HG03342 (cell line): Measurements from ENCODE around the gene ALOX12.

Experiments used
- ATAC-seq: cut with Tn5 transposase; IDR thresholded peaks from one replicate; pipeline ENCODE4 v1.9.1; 2021; ENCODE audit warnings: mild to moderate bottlenecking, moderate library complexity; ENCODE audit not compliant: unreplicated experiment

Gene ALOX12

DNA sequence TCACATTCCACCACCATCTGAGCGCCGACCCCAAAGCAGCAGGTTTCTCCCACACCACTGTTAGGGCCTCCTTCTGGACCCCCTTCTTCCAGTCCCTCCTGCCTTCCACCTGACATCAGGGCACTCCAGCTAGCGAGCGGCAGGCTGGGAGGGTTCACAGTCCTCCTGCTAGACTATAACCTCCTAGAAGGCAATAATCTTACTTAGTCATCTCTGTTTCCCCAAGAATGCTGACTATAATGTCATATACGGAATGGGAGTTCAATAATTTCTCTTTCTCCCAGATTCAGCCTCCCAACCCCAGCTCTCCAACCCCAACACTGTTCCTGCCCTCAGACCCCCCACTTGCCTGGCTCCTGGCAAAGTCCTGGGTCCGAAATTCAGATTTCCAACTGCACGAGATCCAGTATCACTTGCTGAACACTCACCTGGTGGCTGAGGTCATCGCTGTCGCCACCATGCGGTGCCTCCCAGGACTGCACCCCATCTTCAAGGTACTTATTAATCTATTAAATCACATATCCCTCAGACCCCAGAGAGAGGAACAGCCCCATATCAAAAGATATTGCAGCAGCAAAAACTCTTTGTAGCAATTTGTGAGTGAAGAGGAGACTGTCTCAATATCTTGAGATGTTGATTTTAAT lies 5.6 kb downstream of the ALOX12 start:
- ATAC-seq = no peak

DNA sequence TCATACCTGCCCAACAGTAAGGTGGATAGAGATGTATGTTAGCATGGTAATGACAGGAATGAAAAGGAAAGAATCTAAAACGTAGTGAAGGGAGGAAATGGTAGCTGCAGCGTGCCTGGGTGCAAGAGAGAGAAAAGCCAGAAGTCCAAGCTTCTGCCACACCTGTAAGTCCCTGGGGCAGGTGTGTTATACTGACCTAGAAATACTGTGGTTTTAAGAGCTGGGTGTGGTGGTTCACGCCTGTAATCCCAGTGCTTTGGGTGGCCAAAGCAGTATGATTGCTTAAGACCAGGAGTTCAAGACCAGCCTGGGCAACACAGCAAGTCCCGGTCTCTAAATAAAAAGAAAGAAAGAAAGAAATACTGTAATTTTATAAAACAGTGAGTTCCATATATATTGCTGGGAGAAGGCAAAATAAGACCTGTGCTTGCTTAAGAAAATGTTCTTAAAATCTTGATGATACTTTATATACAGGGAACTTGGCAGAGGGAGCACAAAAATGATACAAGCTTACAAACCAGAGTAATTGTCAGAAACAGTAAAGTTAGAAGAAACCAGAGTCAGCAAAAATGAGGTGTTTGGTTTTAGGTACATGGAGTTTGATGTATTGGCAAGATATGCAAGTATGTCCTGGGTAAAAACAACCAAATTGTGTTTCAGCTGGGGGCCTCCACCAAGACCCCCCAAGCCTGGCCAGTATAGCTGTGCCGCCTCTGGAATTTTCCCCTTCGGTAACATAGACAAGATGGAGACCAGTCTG lies 6.6 kb downstream of the ALOX12 start:
- ATAC-seq = no peak

DNA sequence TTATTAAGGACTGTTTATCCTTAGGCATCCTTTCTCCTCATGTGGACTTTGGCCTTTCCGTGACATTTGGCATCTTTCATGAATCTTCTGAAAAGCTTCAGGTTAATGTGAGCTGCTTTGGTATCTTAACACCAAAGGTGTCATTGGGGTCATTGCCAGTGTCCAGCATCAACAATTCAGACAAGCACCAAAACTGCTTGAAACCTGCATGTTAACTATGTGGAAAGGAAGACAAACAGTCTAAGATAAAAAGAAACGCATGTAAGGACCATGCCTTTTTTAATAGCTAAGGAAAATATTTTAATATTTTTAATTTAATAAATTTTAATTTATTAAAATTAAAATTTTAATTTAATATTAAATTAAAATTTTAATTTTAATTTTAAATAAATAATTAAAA lies 7.9 kb downstream of the ALOX12 start:
- ATAC-seq = no peak

DNA sequence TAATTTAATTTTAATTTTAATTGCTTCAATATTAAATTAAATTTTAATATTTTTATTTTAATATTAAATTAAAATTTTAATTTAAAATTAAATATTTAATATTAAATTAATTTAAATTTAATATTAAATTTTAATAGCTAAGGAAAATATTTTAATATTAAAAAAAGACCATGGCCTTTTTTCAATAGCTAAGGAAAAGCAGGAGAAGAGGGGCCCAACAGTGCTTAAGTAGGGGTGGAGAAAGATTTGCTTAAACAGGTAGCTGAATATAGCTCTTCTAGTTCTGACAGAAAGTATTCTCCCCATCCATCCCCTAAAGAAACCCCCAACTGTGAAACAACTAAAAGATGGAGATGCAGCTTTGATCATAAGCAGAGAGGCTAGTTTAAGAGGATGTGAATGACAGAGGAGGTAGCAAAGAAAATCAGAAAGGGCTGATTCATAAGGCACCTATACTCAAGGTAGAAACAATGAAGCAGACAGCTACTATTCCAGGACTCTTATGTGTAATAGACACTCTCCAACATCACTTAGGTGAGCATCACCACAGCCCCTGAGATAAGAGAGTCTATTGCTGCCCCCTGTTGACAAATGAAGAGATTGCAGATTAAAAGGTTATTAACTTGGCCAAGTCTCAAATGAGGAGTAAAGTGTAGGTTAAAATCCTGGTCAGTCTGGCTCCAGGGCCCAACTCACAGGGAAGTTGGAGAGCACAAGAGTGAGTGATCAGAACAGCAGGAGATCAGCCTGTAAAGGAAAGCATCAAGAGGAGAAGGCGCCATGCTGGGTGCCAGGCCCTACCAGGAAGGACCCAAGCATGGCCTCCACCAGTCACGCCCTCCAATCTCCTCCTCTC lies 8.8 kb downstream of the ALOX12 start:
- ATAC-seq = no peak

DNA sequence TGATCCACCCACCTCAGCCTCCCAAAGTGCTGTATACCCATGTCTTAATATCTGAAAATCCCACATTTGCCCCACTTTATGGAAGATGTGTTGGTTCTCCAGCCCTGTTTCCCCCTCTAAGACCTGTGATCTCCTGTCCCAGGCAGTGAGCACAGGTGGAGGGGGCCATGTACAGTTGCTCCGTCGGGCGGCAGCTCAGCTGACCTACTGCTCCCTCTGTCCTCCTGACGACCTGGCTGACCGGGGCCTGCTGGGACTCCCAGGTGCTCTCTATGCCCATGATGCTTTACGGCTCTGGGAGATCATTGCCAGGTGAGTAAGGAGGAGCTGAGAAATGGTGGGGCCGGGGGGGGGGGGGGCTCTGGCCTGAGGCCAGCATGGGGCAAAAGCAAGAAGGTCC lies 9.9 kb downstream of the ALOX12 start:
- ATAC-seq = no peak

DNA sequence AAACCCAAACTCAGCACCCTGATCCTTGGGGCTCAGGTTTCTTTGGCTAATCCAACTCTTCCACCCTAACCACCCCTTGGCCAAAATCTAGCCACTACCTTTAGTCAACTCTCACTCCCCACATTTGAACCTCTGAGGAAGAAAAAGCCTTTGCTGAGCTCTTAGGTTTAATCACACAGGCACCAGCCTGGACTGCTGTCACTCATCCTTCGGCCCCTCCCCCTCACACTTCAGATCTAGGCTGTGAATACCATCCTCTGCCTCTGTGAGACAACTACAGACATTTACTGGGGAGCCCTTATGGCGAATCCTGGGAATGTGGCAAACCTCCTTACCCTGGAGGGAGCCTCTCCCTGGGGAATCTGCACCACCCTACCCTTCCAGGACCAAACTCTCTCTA lies 11.3 kb downstream of the ALOX12 start:
- no peak for ATAC-seq

DNA sequence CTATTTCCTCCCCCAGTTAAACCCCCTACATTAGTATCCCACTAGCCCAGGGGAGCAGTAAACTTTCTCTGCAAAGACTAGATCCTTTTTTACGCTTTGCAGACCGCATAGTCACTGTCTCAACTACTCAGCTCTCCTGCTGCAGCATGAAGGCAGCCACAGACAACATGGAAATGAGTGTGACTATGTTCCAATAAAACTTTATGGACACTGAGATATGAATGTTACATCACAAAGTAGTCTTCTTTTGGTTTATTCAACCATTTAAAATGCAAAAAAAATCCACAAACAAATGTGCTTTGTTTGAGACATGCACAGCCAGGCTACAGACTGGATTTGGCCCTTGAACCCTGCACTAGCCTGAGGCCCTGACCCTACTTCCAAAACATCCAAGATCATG lies 14.7 kb downstream of the ALOX12 start:
- ATAC-seq = no peak

DNA sequence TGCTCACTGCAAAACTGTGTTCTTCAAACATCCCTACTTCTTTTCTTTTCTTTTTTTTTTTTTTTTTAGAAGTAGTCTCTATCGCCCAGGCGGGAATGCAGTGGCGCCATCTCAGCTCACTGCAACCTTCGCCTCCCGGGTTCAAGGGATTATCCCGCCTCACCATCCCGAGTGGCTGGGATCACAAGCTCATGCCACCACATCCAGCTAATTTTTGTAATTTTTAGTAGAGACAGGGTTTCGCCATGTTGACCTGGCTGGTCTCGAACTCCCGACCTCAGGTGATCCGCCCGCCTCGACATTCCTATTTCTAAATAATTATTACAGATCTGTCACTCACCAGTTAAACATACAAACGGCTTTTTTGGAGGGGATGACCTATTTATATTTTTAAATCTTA lies 15.6 kb downstream of the ALOX12 start:
- no peak for ATAC-seq

DNA sequence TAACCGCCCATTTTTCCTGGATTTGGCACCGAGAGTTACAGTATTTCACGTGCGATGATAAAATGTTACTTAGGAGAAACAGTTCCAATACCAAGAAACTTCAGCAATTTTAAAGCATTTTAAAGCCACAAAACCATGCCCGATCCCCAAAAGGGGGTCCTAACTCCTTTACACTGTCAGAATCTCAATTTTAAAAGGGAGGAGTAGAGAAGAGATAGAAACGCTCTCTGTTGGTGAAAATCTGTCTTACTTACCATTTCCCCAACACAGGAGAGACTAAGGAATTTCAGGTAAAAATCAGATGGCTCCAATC lies 16.0 kb downstream of the ALOX12 start:
- ATAC-seq = no peak

DNA sequence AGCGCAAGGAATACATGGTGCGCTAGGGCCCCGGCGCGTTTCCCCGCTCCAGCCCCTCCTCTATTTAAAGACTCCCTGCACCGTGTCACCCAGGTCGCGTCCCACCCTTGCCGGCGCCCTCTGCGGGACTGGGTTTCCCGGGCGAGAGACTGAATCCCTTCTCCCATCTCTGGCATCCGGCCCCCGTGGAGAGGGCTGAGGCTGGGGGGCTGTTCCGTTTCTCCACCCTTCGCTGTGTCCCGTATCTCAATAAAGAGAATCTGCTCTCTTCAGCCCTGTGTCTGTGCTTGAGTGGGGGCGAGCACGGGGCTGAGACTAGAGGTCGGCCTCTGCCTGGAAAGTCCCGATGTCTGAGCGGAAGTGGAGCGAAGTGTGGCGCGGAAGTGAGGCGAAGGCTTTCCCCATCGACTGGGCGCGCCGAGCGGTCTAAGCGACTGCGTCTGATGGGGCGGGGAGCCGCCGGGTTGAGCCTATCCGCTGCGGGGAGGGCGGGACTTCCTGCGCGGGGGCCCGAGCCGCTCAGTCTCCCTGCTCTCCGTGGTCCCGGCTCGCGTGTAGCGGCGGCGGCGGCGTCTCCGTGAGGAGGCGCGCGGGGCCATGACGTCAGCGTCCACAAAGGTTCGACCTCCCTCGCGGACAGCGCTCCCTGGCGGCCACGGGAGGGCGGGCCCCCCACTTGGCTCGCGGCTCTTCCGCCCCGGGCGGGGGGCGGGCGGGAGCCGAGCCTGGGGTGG lies 18.6 kb downstream of the ALOX12 start:
- ATAC-seq = peak; percentile 77

DNA sequence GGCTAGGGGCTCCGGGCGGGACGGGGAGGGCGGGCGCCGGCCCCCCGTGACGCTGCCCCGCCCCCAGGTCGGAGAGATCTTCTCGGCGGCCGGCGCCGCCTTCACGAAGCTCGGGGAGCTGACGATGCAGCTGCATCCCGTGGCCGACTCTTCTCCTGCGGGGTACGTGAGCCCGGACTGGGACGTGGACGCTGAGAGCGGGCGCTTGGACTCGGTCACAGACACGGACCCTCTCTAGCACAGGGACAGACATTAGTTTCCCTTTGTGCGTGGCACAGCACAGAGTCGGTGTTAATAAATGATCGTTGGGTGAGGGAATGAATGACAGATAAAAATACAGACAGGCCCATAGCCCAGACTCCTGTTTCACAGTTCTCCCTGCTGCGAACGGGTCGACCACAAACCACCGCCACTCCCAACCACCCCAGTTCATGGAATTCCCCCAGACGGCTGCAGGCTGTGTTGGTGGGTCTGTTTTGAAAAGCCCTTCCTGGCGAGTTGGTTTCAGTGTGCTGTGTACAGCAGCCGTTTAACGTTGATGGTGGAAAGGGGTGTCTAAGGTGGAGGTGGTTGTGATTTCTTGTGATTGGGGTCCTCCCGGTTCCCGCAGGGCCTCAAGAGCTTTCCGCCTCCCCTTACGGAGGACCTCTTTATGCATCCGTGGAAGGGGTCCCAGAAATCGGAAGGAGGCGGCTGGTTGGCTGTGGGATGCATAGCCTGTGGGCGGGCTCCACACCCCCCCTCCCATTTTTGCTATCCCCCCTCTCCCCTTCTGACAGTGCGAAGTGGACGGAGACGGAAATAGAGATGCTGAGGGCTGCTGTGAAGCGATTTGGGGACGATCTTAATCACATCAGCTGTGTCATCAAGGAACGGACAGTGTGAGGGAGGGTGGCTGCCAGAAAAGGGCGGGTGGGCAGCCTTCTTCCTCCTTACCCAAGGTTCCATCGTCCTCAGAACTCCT lies 19.4 kb downstream of the ALOX12 start:
- ATAC-seq = peak; percentile 14

DNA sequence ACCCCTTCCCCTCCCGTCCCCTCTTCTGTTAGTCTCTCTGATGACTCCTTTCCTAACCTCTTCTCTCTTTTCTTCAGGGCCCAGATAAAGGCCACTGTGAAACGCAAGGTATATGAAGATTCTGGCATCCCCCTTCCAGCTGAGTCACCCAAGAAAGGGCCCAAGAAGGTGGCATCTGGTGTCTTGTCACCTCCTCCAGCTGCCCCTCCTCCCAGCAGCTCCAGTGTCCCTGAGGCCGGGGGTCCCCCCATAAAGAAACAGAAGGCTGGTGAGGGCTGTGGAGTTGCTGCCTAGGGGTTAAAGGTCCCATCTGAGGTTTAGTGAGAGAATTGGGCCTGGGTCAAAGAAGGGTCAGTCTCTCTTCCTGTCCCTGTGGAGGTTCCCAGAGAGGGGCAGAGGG lies 20.6 kb downstream of the ALOX12 start:
- ATAC-seq = no peak

DNA sequence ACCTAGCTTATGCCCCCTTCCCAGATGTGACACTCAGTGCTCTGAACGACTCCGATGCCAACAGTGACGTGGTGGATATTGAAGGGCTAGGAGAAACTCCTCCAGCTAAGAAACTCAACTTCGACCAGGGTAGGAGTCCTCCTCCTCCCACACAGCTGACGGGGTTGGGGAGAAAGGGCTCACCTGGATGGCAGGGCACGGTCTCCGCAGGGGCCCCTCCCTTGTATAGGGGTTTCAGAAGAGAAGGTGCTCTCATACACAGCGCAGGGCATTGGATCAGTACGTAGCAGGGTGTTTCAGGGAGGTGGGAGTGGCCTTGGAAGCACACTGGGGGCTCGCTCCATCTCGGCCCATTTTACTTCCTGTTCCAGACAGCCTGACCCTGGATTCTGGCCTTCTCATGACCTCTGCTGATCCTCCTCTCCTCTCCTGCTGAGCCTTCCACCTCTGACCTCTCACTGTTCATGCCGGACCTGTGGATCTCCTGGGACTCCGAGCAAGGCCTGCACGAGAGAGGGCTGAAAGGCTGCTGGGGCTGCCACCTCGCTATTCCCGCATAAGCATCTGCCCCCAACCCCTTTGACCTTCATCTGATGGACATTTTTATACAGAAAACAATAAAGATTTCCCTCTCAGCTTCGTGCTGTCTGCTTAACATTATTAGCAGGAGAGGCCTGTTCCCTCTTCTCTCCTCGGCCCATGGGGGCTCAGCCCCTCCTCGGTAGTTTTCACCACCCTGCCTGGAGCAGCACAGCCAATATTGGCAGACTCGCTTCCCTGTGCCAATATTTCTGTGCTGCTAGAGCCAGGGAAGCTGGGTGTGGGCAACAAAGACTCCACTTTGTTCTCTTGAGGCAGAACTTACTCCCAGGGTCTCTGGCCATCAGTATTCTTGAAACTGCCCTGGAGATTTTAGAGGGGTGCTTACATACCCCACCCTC lies 21.3 kb downstream of the ALOX12 start:
- no peak for ATAC-seq

DNA sequence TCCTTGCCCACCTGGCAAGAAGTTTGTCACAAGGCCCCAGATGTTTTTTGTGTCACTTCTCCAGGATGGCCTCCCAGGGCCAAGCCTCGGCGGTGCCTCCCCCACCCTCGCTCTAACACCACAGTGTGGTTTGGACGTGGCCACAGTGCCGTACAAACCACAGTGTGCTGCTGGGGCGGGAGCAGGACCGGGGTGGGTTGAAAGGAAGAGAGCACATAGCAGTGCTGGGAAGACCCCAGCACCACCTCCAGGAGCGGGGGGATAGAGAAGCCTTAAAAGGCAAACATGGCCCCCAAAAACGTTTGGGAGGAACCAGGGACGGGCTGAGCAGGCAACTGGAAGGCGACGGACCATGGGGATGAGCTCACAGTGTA lies 22.0 kb downstream of the ALOX12 start:
- no peak for ATAC-seq

DNA sequence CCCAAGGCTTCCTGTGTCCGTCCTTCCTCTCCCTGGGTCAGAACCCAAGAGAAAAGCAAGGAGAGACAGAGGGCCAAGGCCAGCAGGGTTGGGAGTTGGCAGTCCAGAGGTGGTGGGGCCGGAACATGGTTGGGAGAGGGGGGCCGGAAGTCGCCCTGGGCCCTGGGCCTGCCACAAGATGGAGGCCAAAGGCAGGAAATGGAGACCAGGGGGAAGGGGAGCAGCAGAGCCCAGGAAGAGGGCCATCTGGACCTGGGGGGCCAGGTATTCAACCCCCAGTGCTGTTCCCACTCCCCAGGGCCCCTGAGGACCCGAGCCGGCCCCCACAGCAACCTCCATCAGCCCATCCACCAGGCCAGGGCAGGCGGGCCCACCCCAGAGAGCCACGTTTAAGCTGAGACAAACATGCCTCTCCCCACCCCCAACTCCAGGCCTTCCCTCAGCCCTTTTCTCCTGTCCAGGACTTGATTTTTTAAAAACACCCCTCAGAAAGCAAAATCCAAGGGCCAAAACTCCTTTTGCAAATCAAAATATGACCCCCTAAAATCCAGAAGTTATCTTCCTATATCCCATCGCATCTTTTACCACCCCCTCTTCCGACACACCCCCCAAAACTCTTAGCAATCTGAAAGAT lies 22.6 kb downstream of the ALOX12 start:
- ATAC-seq = no peak

DNA sequence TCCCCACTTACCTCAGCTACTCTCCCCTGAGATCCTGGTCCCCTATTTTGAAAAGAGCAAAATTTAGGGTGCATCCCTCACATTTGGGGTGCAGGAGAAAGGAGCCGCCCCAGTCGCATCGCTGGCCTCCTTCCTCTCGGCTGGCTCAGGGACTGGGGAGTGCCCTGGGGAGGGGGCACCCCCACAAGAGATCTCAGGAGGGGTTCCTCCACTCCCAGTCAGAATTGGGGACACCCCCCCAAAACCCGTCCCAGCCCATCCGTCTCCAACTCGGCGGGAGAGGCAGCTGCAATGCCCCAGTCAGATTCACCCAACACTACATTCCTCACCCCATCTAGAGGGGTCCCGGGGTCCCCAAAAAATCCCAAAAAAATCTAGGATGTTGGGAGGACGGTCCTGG lies 23.5 kb downstream of the ALOX12 start:
- no peak for ATAC-seq

DNA sequence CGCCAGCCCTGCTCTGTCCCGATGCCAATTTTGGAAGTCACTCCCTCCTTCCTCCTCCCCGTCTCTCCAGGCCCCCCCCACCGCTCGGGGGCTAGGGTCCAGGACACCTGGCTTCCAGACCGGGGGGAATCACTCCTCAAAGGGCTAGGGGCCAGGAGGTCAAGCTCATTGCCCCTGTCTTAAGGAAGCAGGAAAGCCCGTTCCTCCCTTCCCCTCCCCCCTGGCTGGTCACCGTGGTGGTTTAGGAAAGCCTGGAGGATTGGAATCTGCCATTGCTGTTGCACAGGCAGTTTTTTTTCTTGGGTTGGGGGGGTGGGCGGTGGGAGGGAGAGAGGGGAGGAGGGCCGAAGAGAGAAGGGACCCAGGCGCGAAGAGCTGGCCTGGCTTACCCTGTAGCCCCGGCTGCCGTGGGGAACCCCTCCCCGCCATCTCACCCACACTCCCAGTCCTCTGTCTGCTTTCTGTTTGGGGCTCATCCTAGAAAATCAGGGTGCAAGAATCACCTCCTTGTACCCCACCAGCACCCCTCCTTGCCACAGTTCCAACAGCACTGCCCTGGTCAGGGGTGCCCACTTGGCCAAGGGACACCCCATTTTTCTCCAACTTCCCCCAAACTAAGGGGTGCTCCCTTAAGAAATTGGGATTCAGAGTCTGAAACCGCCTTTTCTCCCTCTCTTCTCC lies 24.1 kb downstream of the ALOX12 start:
- ATAC-seq = no peak
